Vagina (tissue), 2 donors: ENCODE results near the gene TMEM266.

Experiments
- POLR2AphosphoS5 ChIP-seq, 2 donors: sonication (generic); formaldehyde crosslinking; IDR thresholded peaks; one replicate each; pipeline ENCODE4 v1.9.0; 2017; ENCODE audit warnings: antibody characterized with exemption in 2 of 2, mild to moderate bottlenecking in 2 of 2, low read depth in 1 of 2; ENCODE audit not compliant: insufficient read depth in 1 of 2
- TF ChIP-seq, protein P1 (sequence below), 3 experiments: fragments of 450-650 bp in 2 of 3; fragments of 200-600 bp in 1 of 3; sonication (generic) in 1 of 3; IDR thresholded peaks; one replicate each; pipeline ENCODE4 v1.5.1; 2017 to 2019; ENCODE audit warnings: antibody characterized with exemption in 3 of 3, mild to moderate bottlenecking in 2 of 3, moderate library complexity in 2 of 3

DNA sequence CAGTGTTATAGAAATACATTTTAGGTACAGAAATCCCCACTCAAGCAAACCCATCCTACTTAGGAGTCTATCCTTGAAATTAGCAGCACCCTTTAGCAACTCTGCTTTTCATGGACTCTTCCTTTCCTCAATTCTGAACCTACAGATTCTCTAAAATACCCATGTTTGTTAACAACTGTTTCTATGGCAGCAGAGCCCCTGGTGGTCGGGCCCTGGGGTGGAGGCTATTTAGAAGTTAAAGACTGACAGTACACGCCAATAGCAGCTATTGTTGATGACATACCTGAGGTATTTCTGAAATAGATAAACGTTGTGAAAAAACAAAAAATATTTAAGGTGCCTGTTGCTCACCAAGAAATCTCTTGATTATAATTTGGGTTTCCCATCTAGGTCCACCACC lies 24.2 kb upstream of the TMEM266 start:
- TF ChIP-seq POLR2AphosphoS5 (IDR thresholded peaks at IDR 0.05; ENCODE audit: insufficient read depth in 1 of 2, low read depth in 1 of 2): no peak
- TF ChIP-seq, protein P1, sequence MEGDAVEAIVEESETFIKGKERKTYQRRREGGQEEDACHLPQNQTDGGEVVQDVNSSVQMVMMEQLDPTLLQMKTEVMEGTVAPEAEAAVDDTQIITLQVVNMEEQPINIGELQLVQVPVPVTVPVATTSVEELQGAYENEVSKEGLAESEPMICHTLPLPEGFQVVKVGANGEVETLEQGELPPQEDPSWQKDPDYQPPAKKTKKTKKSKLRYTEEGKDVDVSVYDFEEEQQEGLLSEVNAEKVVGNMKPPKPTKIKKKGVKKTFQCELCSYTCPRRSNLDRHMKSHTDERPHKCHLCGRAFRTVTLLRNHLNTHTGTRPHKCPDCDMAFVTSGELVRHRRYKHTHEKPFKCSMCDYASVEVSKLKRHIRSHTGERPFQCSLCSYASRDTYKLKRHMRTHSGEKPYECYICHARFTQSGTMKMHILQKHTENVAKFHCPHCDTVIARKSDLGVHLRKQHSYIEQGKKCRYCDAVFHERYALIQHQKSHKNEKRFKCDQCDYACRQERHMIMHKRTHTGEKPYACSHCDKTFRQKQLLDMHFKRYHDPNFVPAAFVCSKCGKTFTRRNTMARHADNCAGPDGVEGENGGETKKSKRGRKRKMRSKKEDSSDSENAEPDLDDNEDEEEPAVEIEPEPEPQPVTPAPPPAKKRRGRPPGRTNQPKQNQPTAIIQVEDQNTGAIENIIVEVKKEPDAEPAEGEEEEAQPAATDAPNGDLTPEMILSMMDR (IDR thresholded peaks at IDR 0.05): no peak
